Brain microvascular endothelial cell (primary cell): ENCODE measurements around the gene CCDC170.

Source experiments
- DNase-seq: peaks from one replicate; pipeline ENCODE4 v3.0.0-alpha.2; 2020
- H3K27ac ChIP-seq: fragments of 250-450 bp; sonication (Bioruptor Pico); 2 replicates; pipeline ENCODE4 v1.5.1; 2020; ENCODE audit warnings: mild to moderate bottlenecking, moderate library complexity
- H3K27me3 ChIP-seq: fragments of 250-450 bp; sonication (Bioruptor Pico); replicated peaks from 2 replicates; pipeline ENCODE4 v1.5.1; 2020; ENCODE audit warnings: mild to moderate bottlenecking
- H3K36me3 ChIP-seq: fragments of 250-450 bp; sonication (Bioruptor Pico); replicated peaks from 2 replicates; pipeline ENCODE4 v1.5.1; 2020; ENCODE audit warnings: mild to moderate bottlenecking
- H3K4me3 ChIP-seq: 2 replicates; pipeline ENCODE4 v1.5.1; 2011; ENCODE audit warnings: low read depth, mild to moderate bottlenecking, control low read depth, low read length, moderate library complexity
- CTCF ChIP-seq: IDR thresholded peaks from 2 replicates; pipeline ENCODE4 v1.5.1; 2011; ENCODE audit warnings: low read depth, mild to moderate bottlenecking, moderate library complexity, low read length, control low read depth, inconsistent platforms; ENCODE audit errors: missing control alignments
- in situ Hi-C: cut with HindIII; loops from 2 replicates; pipeline ENCODE4 v1.10.0; 2017; ENCODE audit warnings: low sequenced_read_pairs, low pct_ligation_motif_present

CCDC170 gene

GRCh38 chr6:151633526-151634335, 139.9 kb downstream of the CCDC170 start:
- Histone ChIP-seq H3K4me3 (no peak overlapping the region), H3K27ac (no peak overlapping the region), H3K27me3 (no peaks in the 10 kb centered on the region), H3K36me3 (no peaks in the 10 kb centered on the region)
- DNase-seq, result no peak
- in situ Hi-C loops, result no loop called here
- no peak for TF ChIP-seq CTCF

- DNase-seq, result no peak
- H3K36me3 ChIP-seq, result no peaks in the 10 kb centered on the region
- no peak overlapping the region for H3K27ac ChIP-seq
- no peak overlapping the region for H3K4me3 ChIP-seq
- TF ChIP-seq CTCF, result no peak
- in situ Hi-C loops, result no loop called here
- no peaks in the 10 kb centered on the region for H3K27me3 ChIP-seq
These were observed 140.5 kb downstream of the CCDC170 start for GRCh38 chr6:151634336-151634720.

GRCh38 chr6:151635741-151636140, 141.9 kb downstream of the CCDC170 start:
- no peak for DNase-seq
- Histone ChIP-seq H3K27me3 (no peaks in the 10 kb centered on the region), H3K27ac (no peak overlapping the region), H3K4me3 (no peak overlapping the region), H3K36me3 (no peaks in the 10 kb centered on the region)
- in situ Hi-C loops, result no loop called here
- TF ChIP-seq CTCF, result no peak

- no peak overlapping the region for H3K4me3 ChIP-seq
- in situ Hi-C loops, result no loop called here
- DNase-seq, result no peak
- no peak overlapping the region for H3K27ac ChIP-seq
- no peak for TF ChIP-seq CTCF
- H3K27me3 ChIP-seq, result no peaks in the 10 kb centered on the region
- H3K36me3 ChIP-seq, result no peaks in the 10 kb centered on the region
These were observed 144.0 kb downstream of the CCDC170 start for GRCh38 chr6:151637814-151638213.

- no peak overlapping the region for H3K4me3 ChIP-seq
- no peak overlapping the region for H3K27ac ChIP-seq
- in situ Hi-C loops, result no loop called here
- TF ChIP-seq CTCF, result no peak
- no peaks in the 10 kb centered on the region for H3K36me3 ChIP-seq
- no peak for DNase-seq
- no peaks in the 10 kb centered on the region for H3K27me3 ChIP-seq
These were observed 145.9 kb downstream of the CCDC170 start for GRCh38 chr6:151639750-151640149.

- H3K27me3 ChIP-seq, result no peaks in the 10 kb centered on the region
- DNase-seq, result no peak
- in situ Hi-C loops, result no loop called here
- H3K4me3 ChIP-seq, result no peak overlapping the region
- H3K36me3 ChIP-seq, result no peaks in the 10 kb centered on the region
- no peak for TF ChIP-seq CTCF
- H3K27ac ChIP-seq, result no peak overlapping the region
These were observed 147.2 kb downstream of the CCDC170 start for GRCh38 chr6:151641028-151641427.
